Parietal lobe (tissue), 2 donors: ENCODE data around the gene SPDYE16. TPM values are rescaled to one million over a fixed set of nuclear protein-coding genes. Genes with fewer than 3 reads are reported as not detected.

Experiments
- small RNA-seq: library from RNA; depleted of rRNA; stranded (forward); fragments of <200 nt; gene quantifications from one replicate; pipeline ENCODE3, GENCODE V24; 2014; ENCODE audit warnings: low replicate concordance
- total RNA-seq: library from RNA; depleted of rRNA; stranded (reverse); fragments of >200 nt; gene quantifications from one replicate; pipeline ENCODE4 v1.2.3, GENCODE V29; 2014

The SPDYE16 gene, protein sequence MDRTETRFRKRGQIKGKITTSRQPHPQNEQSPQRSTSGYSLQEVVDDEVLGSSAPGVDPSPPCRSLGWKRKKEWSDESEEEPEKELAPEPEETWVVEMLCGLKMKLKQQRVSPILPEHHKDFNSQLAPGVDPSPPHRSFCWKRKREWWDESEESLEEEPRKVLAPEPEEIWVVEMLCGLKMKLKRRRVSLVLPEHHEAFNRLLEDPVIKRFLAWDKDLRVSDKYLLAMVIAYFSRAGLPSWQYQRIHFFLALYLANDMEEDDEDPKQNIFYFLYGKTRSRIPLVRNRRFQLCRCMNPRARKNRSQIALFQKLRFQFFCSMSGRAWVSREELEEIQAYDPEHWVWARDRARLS
- total RNA-seq = not detected

GRCh38 chr7:76543197-76543596, at the start of gene SPDYE16:
Gene SPDYE16, minus strand, starts transcription at chr7:76543297. Its CDS starts 1,838 bp downstream, at chr7:76541459.

GRCh38 chr7:76509931-76510877, 32.9 kb downstream of the SPDYE16 start, which contains the start of gene UPK3B:
Gene UPK3B, plus strand, starts transcription at chr7:76510552. Its CDS starts 101 bp downstream, at chr7:76510653.

Small RNA genes lying within 50 kb of the gene (small RNA-seq; reads per million reads assigned to genes)
- gene RF00019 = not detected

Other genes with a start within 250 kb of the SPDYE16 start
- 3.8 TPM for gene HSPB1, start 240.6 kb downstream of the SPDYE16 start, total RNA-seq
- gene YWHAG, start 184.3 kb downstream of the SPDYE16 start, total RNA-seq = 321 TPM
- 0.63 TPM for gene SSC4D, start 133.6 kb downstream of the SPDYE16 start, total RNA-seq
- 0.94 TPM for gene ZP3, start 118.3 kb downstream of the SPDYE16 start, total RNA-seq
- 5.6 TPM for gene DTX2, start 81.6 kb downstream of the SPDYE16 start, total RNA-seq
- gene UPK3B, start 32.7 kb downstream of the SPDYE16 start, total RNA-seq = 0.63 TPM
- gene POMZP3, start 84.0 kb upstream of the SPDYE16 start, total RNA-seq = 7.5 TPM